AG09309 (cell line): ENCODE results near the gene FOXN3.
A peak's percentile ranks its signal among the peaks of the same experiment; 100 is the strongest.

Source experiments
- DNase-seq: peaks from one replicate; pipeline ENCODE4 v3.0.0-alpha.2; 2010; ENCODE audit warnings: low read depth
- H3K4me3 ChIP-seq: 2 replicates; pipeline ENCODE4 v1.5.1; 2011; ENCODE audit warnings: mild to moderate bottlenecking, low read depth, low read length, moderate library complexity; ENCODE audit not compliant: control insufficient read depth
- TF ChIP-seq, protein P1 (sequence below): IDR thresholded peaks from 2 replicates; pipeline ENCODE4 v1.5.1; 2011; ENCODE audit warnings: mild to moderate bottlenecking, low read depth, low read length, inconsistent platforms; ENCODE audit not compliant: insufficient read depth, control insufficient read depth; ENCODE audit errors: missing control alignments

FOXN3 gene

DNA sequence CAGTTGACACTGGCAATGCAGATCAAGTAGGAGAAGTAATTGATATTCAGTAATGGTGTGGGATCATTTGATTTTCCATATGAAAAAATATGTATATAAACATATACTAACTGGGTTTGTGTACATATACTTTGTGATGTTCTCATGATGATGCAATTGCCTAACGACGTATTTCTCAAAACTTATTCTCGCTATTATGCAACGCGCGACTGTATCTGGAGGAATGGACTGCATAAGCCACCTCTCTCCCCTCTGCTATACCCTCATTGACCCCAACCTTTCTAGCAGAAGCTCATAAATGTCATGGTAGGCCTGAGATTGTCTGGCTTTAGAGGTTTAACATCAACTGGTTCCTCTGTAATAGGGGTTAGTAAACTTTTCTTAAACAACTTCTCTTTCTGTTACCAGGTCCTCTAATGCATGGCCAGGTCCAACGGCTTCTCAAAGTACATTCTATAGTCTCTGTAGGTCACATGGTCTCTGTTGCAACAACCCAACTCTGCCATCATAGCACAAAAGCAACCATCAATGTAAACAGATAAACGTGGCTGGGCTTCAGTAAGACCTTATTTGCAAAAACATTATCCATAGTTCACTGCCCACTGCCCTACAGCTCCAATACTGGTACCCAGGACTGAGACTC, 59.3 kb downstream of the FOXN3 start:
- no peak for DNase-seq
- no peak overlapping the region for H3K4me3 ChIP-seq
- TF ChIP-seq, protein P1, sequence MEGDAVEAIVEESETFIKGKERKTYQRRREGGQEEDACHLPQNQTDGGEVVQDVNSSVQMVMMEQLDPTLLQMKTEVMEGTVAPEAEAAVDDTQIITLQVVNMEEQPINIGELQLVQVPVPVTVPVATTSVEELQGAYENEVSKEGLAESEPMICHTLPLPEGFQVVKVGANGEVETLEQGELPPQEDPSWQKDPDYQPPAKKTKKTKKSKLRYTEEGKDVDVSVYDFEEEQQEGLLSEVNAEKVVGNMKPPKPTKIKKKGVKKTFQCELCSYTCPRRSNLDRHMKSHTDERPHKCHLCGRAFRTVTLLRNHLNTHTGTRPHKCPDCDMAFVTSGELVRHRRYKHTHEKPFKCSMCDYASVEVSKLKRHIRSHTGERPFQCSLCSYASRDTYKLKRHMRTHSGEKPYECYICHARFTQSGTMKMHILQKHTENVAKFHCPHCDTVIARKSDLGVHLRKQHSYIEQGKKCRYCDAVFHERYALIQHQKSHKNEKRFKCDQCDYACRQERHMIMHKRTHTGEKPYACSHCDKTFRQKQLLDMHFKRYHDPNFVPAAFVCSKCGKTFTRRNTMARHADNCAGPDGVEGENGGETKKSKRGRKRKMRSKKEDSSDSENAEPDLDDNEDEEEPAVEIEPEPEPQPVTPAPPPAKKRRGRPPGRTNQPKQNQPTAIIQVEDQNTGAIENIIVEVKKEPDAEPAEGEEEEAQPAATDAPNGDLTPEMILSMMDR: no peak

DNA sequence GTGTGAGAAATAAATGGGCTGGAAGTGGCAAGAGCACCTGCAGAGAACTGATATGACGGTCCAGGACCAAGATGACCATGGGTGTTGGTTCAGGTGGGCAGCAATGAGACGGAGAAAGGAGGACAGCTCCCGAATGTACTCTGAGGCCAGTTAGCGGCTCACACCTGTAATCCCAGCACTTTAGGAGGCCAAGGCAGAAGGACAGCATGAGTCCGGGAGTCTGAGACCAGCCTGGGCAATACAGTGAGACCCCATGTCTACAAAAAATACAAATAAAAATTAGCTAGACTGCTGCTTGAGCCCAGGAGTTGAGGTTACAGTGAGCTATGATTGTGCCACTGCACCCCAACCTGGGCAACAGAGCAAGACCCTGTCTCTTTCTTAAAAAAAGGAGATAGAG, 60.1 kb downstream of the FOXN3 start:
- no peak overlapping the region for H3K4me3 ChIP-seq
- TF ChIP-seq, protein P1: no peak
- no peak for DNase-seq

DNA sequence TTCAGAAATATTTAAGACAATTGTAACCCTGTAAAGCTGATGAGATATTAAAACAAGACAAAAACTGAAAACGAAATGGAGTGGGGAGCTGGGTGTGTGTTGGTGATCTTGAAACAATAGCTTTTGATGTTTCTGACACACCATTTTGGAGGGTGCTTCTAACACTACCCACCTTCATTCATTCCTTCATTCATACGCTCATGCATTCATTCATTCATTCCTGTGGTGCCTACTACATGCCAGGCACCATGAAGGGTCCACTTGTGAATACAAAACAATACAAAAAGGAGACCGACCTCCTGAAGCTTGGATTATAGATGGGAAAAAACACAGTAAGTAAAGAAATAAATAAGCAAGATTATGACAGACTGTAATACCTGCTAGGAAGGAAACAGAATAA, 60.5 kb downstream of the FOXN3 start:
- DNase-seq: no peak
- no peak overlapping the region for H3K4me3 ChIP-seq
- TF ChIP-seq, protein P1: peak; percentile 3

DNA sequence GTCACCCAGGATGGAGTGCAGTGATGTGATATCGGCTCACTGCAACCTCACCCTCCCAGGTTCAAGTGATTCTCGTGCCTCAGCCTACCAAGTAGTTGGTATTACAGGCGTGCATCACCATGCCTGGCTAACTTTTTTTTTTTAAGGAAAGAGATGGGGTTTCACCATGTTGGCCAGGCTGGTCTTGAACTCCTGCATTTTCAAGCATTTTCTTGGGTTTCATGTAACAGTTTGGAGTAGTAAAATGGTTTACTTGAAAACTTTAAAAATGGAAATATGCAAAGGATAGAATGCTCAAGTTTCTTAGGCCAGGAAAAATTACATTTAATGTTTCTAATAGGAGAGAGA, 63.3 kb downstream of the FOXN3 start:
- no peak overlapping the region for H3K4me3 ChIP-seq
- TF ChIP-seq, protein P1: no peak
- DNase-seq: no peak

DNA sequence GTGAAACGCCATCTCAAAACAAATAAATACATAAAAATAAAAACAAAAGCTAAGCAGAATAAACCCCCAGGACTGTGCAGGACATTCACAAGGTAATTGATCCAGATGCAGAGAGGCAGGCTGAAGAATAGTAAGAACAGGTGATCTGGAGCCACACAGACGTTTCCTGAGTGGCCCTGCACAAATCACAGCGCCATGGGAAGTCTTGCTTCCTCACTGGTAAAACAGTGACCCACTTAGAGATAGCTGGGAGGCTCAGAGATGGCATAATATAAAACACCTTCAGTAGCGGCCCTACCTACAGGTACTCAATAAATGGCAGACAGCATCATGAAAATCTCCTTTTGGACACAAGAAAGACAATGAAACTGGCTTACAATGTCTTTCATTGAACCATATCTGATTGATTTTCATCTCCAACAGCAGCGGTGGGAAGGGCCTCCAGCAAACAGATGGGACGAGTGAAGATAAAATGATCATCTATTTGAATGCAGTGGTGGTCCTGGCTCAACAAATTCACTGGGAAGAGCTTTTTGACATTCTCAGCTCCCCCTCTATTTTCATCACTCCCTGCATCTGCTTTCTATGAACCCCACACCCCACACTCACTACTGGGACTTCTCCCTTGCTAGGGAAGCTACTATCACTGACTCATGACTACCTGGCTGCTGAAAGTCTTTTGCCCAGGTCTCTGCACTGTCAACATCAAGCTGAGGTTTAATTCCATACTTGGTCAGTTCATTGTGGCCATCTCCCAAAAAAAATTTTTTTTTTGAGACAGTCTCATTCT, 63.9 kb downstream of the FOXN3 start:
- TF ChIP-seq, protein P1: no peak
- H3K4me3 ChIP-seq: no peak overlapping the region
- DNase-seq: no peak

DNA sequence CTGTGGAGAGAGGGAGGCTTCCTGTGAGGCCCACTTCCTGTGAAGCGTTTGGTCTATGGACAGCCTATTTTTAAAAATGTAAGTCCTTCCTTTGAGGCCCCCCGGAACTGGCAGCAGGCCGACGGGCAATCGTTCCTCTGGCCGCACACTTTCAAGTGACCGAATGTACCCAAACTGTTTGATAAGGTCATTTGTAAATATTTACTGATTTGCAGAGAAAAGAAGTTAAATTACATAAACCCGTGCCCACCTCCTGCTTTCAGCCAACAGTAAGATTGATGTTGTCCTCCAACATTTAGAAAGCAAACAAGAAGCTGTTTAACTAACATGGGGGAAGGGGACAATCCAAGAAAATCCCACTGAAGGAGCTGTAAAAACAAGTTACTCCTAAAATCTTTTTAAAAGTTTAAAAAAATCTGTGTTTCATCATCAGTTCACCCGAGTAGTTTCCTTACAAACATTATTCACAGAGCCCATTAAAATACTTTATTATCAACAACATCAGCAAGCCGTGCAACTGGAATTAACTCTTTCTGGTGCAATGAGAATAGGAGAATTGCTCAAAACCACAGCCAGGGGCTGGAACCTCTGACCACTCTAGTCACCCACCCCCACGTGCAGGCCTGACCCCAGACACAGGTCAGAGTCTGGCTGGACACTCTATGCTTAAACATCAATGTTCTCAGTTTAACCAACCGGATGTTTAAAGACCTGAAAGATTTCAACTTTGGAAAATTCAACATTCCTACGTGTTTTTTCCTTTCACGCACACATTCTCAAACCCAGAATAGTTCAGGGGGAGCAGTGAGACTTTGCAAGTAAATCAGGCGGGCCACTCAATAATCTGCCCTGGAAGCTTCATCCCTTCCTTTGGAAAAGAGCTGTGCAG, 65.3 kb downstream of the FOXN3 start:
- no peak for DNase-seq
- no peak overlapping the region for H3K4me3 ChIP-seq
- TF ChIP-seq, protein P1: no peak
